K562 (cell line): ENCODE results near the gene TTLL10. TPM values are rescaled to one million over a fixed set of nuclear protein-coding genes. Genes with fewer than 3 reads are reported as not detected.

ENCODE experiments used
- ATAC-seq: fragments of 200-7000 bp; cut with Tn5 transposase; 3 replicates; pipeline ENCODE4 v1.9.1; 2020; ENCODE audit warnings: moderate library complexity
- BruUV-seq: library from RNA; stranded (reverse); fragments of 400-500 nt; replicated peaks from 2 replicates; lab custom pipeline; 2021; lab: Mats Ljungman, UMichigan
- CTCF ChIA-PET: fragments of 300-600 bp; formaldehyde crosslinking; extraction: SDS; loops from one replicate; lab custom pipeline; 2021; ENCODE audit warnings: low intra/inter-chr PET ratio; lab: Yijun Ruan, JAX
- POLR2A ChIA-PET: fragments of 300-600, 350-650 bp; sonication (Branson Sonifier 250); formaldehyde crosslinking; extraction: SDS; loops from one replicate; lab custom pipeline; 2021; ENCODE audit warnings: antibody characterized with exemption, inconsistent platforms; lab: Yijun Ruan, JAX
- DNase-seq, 4 experiments: peaks; one replicate each; pipeline versions ENCODE4 v3.0.0 to v3.0.0-alpha.2; 2011 to 2018; ENCODE audit warnings: low spot score in 3 of 4, mixed read lengths in 3 of 4; ENCODE audit errors: extremely low read depth in 1 of 4
- FAIRE-seq: peaks from 2 replicates; lab custom pipeline; 2011; peaks lifted over from hg19 to GRCh38; lab: Jason Lieb, UNC
- H2AFZ ChIP-seq: 2 replicates; pipeline ENCODE4 v1.6.0; 2011; ENCODE audit warnings: low read depth, low read length, control low read depth, inconsistent platforms
- H3K27ac ChIP-seq: fragments of 200-600 bp; 3 replicates; pipeline ENCODE4 v1.8.0; 2011; ENCODE audit warnings: low read depth, mild to moderate bottlenecking, control low read depth, inconsistent platforms, low read length, moderate library complexity, mixed read lengths; ENCODE audit errors: extremely low read depth
- H3K27me3 ChIP-seq, 2 experiments: fragments of 300-600 bp in 1 of 2; 2 replicates in 1 of 2; 3 replicates in 1 of 2; pipeline versions ENCODE4 v1.6.0 to v1.8.0; 2011; ENCODE audit warnings: inconsistent platforms in 2 of 2, low read length in 2 of 2, mild to moderate bottlenecking in 1 of 2, mixed read lengths in 1 of 2, moderate library complexity in 1 of 2; ENCODE audit not compliant: control insufficient read depth in 2 of 2, insufficient read depth in 2 of 2
- H3K36me3 ChIP-seq: fragments of 300-600 bp; 3 replicates; pipeline ENCODE4 v1.8.0; 2011; ENCODE audit warnings: mild to moderate bottlenecking, low read length, inconsistent platforms; ENCODE audit not compliant: control insufficient read depth, insufficient read depth
- H3K4me1 ChIP-seq, 2 experiments: fragments of 200-600 bp in 1 of 2; replicated peaks in 1 of 2; 2 replicates in 1 of 2; 3 replicates in 1 of 2; pipeline versions ENCODE4 v1.5.1 to v1.8.0; 2011; ENCODE audit warnings: inconsistent platforms in 2 of 2, low read length in 2 of 2, mild to moderate bottlenecking in 1 of 2, mixed read lengths in 1 of 2, moderate library complexity in 1 of 2; ENCODE audit not compliant: control insufficient read depth in 2 of 2, insufficient read depth in 2 of 2
- H3K4me2 ChIP-seq: 2 replicates; pipeline ENCODE4 v1.6.1; 2011; ENCODE audit warnings: low read length, control low read depth, inconsistent platforms, mixed read lengths; ENCODE audit not compliant: insufficient read depth
- H3K4me3 ChIP-seq: fragments of 200-600 bp; sonication (generic), shearing (Covaris generic); 2 replicates; pipeline ENCODE4 v1.5.1; 2016; ENCODE audit warnings: control low read depth, inconsistent platforms
- H3K79me2 ChIP-seq: fragments of 200-600 bp; 3 replicates; pipeline ENCODE4 v1.8.0; 2011; ENCODE audit warnings: low read length, inconsistent platforms; ENCODE audit not compliant: control insufficient read depth, insufficient read depth
- H3K9ac ChIP-seq, 2 experiments: 2 replicates each; pipeline versions ENCODE4 v1.6.0 to v1.6.1; 2011; ENCODE audit warnings: low read depth in 2 of 2, low read length in 2 of 2, control low read depth in 1 of 2, inconsistent platforms in 1 of 2, mild to moderate bottlenecking in 1 of 2, mixed read lengths in 1 of 2; ENCODE audit not compliant: insufficient read depth in 1 of 2
- H3K9me1 ChIP-seq: one replicate; pipeline ENCODE4 v1.6.0; 2011; ENCODE audit warnings: inconsistent platforms, mild to moderate bottlenecking, low read length, moderate library complexity; ENCODE audit not compliant: control insufficient read depth, insufficient read depth
- H3K9me3 ChIP-seq: replicated peaks from 2 replicates; pipeline ENCODE4 v1.5.1; 2011; ENCODE audit warnings: low read depth, low read length, inconsistent platforms; ENCODE audit not compliant: control insufficient read depth, insufficient read depth
- H4K20me1 ChIP-seq: replicated peaks from 2 replicates; pipeline ENCODE4 v1.6.1; 2011; ENCODE audit warnings: low read length, inconsistent platforms, mixed read lengths; ENCODE audit not compliant: control insufficient read depth, insufficient read depth
- BRF2 ChIP-seq: IDR thresholded peaks from 3 replicates; pipeline ENCODE4 v1.6.1; 2011; ENCODE audit warnings: borderline replicate concordance, mild to moderate bottlenecking; ENCODE audit not compliant: insufficient read length, insufficient read depth
- CXXC5 ChIP-seq: fragments of 250-450 bp; sonication (Bioruptor Pico); IDR thresholded peaks from 2 replicates; pipeline ENCODE4 v1.8.0; 2022; ENCODE audit warnings: inconsistent platforms, mild to moderate bottlenecking, moderate library complexity
- ELF4 ChIP-seq: fragments of 450-650 bp; formaldehyde crosslinking; IDR thresholded peaks from 2 replicates; pipeline ENCODE4 v1.4.0; 2022; ENCODE audit warnings: missing genetic modification characterization
- ILF3 ChIP-seq: fragments of 450-650 bp; IDR thresholded peaks from 2 replicates; pipeline ENCODE4 v1.6.1; 2018; ENCODE audit warnings: antibody characterized with exemption, mild to moderate bottlenecking, moderate library complexity, borderline replicate concordance
- PYGO2 ChIP-seq: fragments of 450-650 bp; IDR thresholded peaks from 2 replicates; pipeline ENCODE4 v1.6.1; 2016; ENCODE audit warnings: mild to moderate bottlenecking, missing genetic modification characterization, moderate library complexity, missing compliant biosample characterization
- ZBED1 ChIP-seq: IDR thresholded peaks from 2 replicates; pipeline ENCODE4 v1.6.1; 2014
- ZBTB7A ChIP-seq: IDR thresholded peaks from 2 replicates; pipeline ENCODE4 v1.6.1; 2011; ENCODE audit warnings: low read depth, mild to moderate bottlenecking, low read length, moderate library complexity, borderline replicate concordance; ENCODE audit not compliant: control insufficient read depth
- ZNF12 ChIP-seq: sonication (generic); formaldehyde crosslinking; IDR thresholded peaks from 2 replicates; pipeline ENCODE4 v1.4.0; 2020; ENCODE audit warnings: mild to moderate bottlenecking, missing genetic modification reagents
- ZNF133 ChIP-seq: fragments of 250-450 bp; sonication (Bioruptor Pico); IDR thresholded peaks from 2 replicates; pipeline ENCODE4 v1.4.0; 2020; ENCODE audit warnings: mild to moderate bottlenecking
- ZNF764 ChIP-seq: fragments of 250-450 bp; sonication (Bioruptor Pico); IDR thresholded peaks from 2 replicates; pipeline ENCODE4 v1.4.0; 2020; ENCODE audit warnings: low read depth, mild to moderate bottlenecking, moderate library complexity
- WGBS: fragments of 100-300 bp; shearing (Covaris generic); methylation state at CpG from one replicate; pipeline ENCODE4 v1.1.6; 2016; ENCODE audit warnings: low coverage, mixed read lengths; ENCODE audit not compliant: insufficient coverage; ENCODE audit errors: missing lambda C conversion rate; 5-methylcytosine and 5-hydroxymethylcytosine counted together
- in situ Hi-C: fragments of 300-500 bp; cut with MboI; formaldehyde crosslinking; loops from 4 replicates; pipeline ENCODE4 v1.15.0; 2018; ENCODE audit warnings: inconsistent platforms, mixed read lengths
- intact Hi-C: fragments of 100-400 bp; cut with micrococcal nuclease; formaldehyde crosslinking; loops from 2 replicates; pipeline ENCODE4 v1.14.2; 2022
- polyA plus RNA-seq, 8 experiments: library from polyadenylated mRNA; depleted of rRNA in 4 of 8; stranded (reverse) in 5 of 8; unstranded in 3 of 8; fragments of >200 nt; fragmentation: Nextera tagmentation in 2 of 8; fragmentation: Illumina TruSeq in 1 of 8; extraction: Ambion mirVana in 2 of 8; extraction: Trizol in 1 of 8; gene quantifications; 2 replicates each; pipeline versions ENCODE4 v1.2.1 to v1.2.3, GENCODE V29; 2011 to 2014; ENCODE audit warnings: inconsistent platforms in 1 of 8, missing spikeins in 1 of 8
- total RNA-seq, 7 experiments: library from RNA; depleted of rRNA in 6 of 7; stranded (reverse); fragments of >200 nt in 6 of 7; fragmentation: Illumina TruSeq in 2 of 7; extraction: Trizol in 2 of 7; gene quantifications; 2 replicates each; pipeline versions ENCODE4 v1.2.1 to v1.2.3, GENCODE V29; 2011 to 2021; ENCODE audit warnings: low replicate concordance in 1 of 7

Gene TTLL10
- total and polyA plus RNA-seq, 9 of the 15 experiments (the other 6 are each of a cell fraction or from before 2014, with no cell fraction given) = not detected

- peak; percentile 47; the same call in 1 of the 2 replicates for TF ChIP-seq ELF4
- TF ChIP-seq, all 486 proteins: peak for 7
These were observed 3.3 kb downstream of the TTLL10 start (continued) for GRCh38 chr1:1176931-1177330.

GRCh38 chr1:1177452-1178206 is 3.9 kb downstream of the TTLL10 start:
- no peak overlapping the region for H3K27ac ChIP-seq
- BruUV-seq = no TSS peak
- ChIA-PET POLR2A (interaction anchor here (0.5 to 1.0 kb wide), 4 partner anchors 10 to 27 kb away, joined by 3 to 4 read pairs (median 4); no protein-coding TSS in a partner anchor), CTCF (no interaction called here)
- H3K4me1 ChIP-seq = peaks cover 0 to 69% of the 10 kb centered on the region in 2 experiments; a peak in 2 of 5 replicates
- H3K79me2 ChIP-seq = no peaks in the 10 kb centered on the region
- in situ Hi-C loops = no loop called here
- no peaks in the 10 kb centered on the region for H3K36me3 ChIP-seq
- DNase-seq (peak in 1 of 4 experiments; percentile 4), FAIRE-seq (no peak), ATAC-seq (no peak)
- H3K4me2 ChIP-seq = no peak overlapping the region
- H2AFZ ChIP-seq = no peak overlapping the region
- no peaks in the 10 kb centered on the region for H3K9me1 ChIP-seq
- 10% methylated on average over 20 of the region's 21 CpGs for WGBS
- no peak overlapping the region for H3K4me3 ChIP-seq
- peaks cover 44 to 74% of the 10 kb centered on the region in 2 experiments for H3K27me3 ChIP-seq
- peak overlapping the region in 1 of 2 experiments; percentile 68; a peak in 1 of 4 replicates for H3K9ac ChIP-seq
- no peaks in the 10 kb centered on the region; the same call in 1 of the 2 replicates for H4K20me1 ChIP-seq
- no peak for TF ChIP-seq ZNF764 (CRISPR knock-in tag)
- no peak for TF ChIP-seq ZBED1
- TF ChIP-seq ILF3 = no peak
- no peak for TF ChIP-seq CXXC5 (CRISPR knock-in tag)
- peak; percentile 32; the same call in 1 of the 2 replicates for TF ChIP-seq ZBTB7A
- no peak for TF ChIP-seq BRF2
- TF ChIP-seq PYGO2 (tag) = no peak
- no peak for TF ChIP-seq ZNF133 (CRISPR knock-in tag)
- no peak for TF ChIP-seq ZNF12 (CRISPR knock-in tag)
- intact Hi-C loops = no loop called here
- H3K9me3 ChIP-seq = 0 out of 2 replicates have a peak, but pooled peaks cover 1% of the 10 kb centered on the region
